ENCODE data around the gene ZNF578. TPM values are rescaled to one million over a fixed set of nuclear protein-coding genes. Genes with fewer than 3 reads are reported as not detected.
A peak's percentile ranks its signal among the peaks of the same experiment; 100 is the strongest.

The ZNF578 gene
- total and polyA plus RNA-seq, 9 of the 15 experiments (the other 6 are each of a cell fraction or from before 2014, with no cell fraction given) = 0.05 to 0.29 (median 0.15) TPM

GRCh38 chr19:52554216-52554971 lies 101.0 kb downstream of the ZNF578 start:
- H3K27ac ChIP-seq (ENCODE audit: extremely low read depth, low read depth, low read length) = no peak overlapping the region
- H3K4me1 ChIP-seq (replicated peaks in 1 of 2; ENCODE audit: control insufficient read depth in 2 of 2, insufficient read depth in 2 of 2, low read length in 2 of 2) = no peaks in the 10 kb centered on the region
- CTCF ChIA-PET (ENCODE audit: low intra/inter-chr PET ratio) = no interaction called here
- no peaks in the 10 kb centered on the region for H3K9me1 ChIP-seq (ENCODE audit: control insufficient read depth, insufficient read depth, low read length)
- DNase-seq (ENCODE audit: extremely low read depth in 1 of 4, low spot score in 3 of 4) (no peak), ATAC-seq (no peak), FAIRE-seq (no peak)
- H2AFZ ChIP-seq (ENCODE audit: low read depth, low read length) = no peak overlapping the region
- no peaks in the 10 kb centered on the region for H3K27me3 ChIP-seq (ENCODE audit: control insufficient read depth in 2 of 2, insufficient read depth in 2 of 2, low read length in 2 of 2)
- no peak overlapping the region for H3K9ac ChIP-seq (ENCODE audit: insufficient read depth in 1 of 2, low read depth in 2 of 2, low read length in 2 of 2)
- POLR2A ChIA-PET = no interaction called here
- no peak overlapping the region for H3K4me3 ChIP-seq
- peaks cover 48% of the 10 kb centered on the region for H3K36me3 ChIP-seq (ENCODE audit: control insufficient read depth, insufficient read depth, low read length)
- no peak overlapping the region for H3K4me2 ChIP-seq (ENCODE audit: insufficient read depth, low read length)
- 0 out of 2 replicates have a peak, but pooled peaks have one; percentile 11 for TF ChIP-seq MGA (IDR thresholded peaks at IDR 0.05)
- TF ChIP-seq ZNF140 (CRISPR knock-in tag; IDR thresholded peaks at IDR 0.05) = no peak
- TF ChIP-seq ZNF75A (CRISPR knock-in tag; IDR thresholded peaks at IDR 0.05) = peak; percentile 76; the same call in 1 of the 2 replicates
- TF ChIP-seq CEBPB (tag; IDR thresholded peaks at IDR 0.05) = peak; percentile 31; the same call in 1 of the 2 replicates
- peak; percentile 88 for TF ChIP-seq ZNF274 (IDR thresholded peaks at IDR 0.05; ENCODE audit: borderline replicate concordance, low read depth, low read length)
- WGBS (ENCODE audit: insufficient coverage, low coverage, missing lambda C conversion rate) = 97% methylated on average over 15 of the region's 15 CpGs
- in situ Hi-C loops (cut with MboI) (no loop called here), intact Hi-C loops (cut with micrococcal nuclease) (no loop called here)
- H4K20me1 ChIP-seq (replicated peaks; ENCODE audit: control insufficient read depth, insufficient read depth, low read length) = no peaks in the 10 kb centered on the region
- BruUV-seq (replicated peaks) = no TSS peak
- H3K9me3 ChIP-seq (replicated peaks; ENCODE audit: control insufficient read depth, insufficient read depth, low read depth, low read length) = peaks cover 46% of the 10 kb centered on the region
- no peaks in the 10 kb centered on the region for H3K79me2 ChIP-seq (ENCODE audit: control insufficient read depth, insufficient read depth, low read length)
